Small intestine (tissue), 7 donors: ENCODE data around the gene HOXB2. TPM values are rescaled to one million over a fixed set of nuclear protein-coding genes. Genes with fewer than 3 reads are reported as not detected.

Experiments used
- DNase-seq, 2 donors: peaks; one replicate each; pipeline versions ENCODE4 v3.0.0 to v3.0.0-alpha.2; 2013
- FAIRE-seq: peaks from 2 replicates; lab custom pipeline; 2012; peaks lifted over from hg19 to GRCh38; lab: Jason Lieb, UNC
- H3K27ac ChIP-seq, 3 donors: one replicate each; pipeline ENCODE4 v1.5.1; 2013; ENCODE audit warnings: low read length in 2 of 3, mild to moderate bottlenecking in 2 of 3, control low read depth in 1 of 3, inconsistent platforms in 1 of 3, low read depth in 1 of 3, moderate library complexity in 1 of 3
- H3K27me3 ChIP-seq, 3 donors: one replicate each; pipeline ENCODE4 v1.6.1; 2013; ENCODE audit warnings: low read length in 3 of 3, inconsistent platforms in 1 of 3; ENCODE audit not compliant: control insufficient read depth in 3 of 3, insufficient read depth in 3 of 3
- H3K36me3 ChIP-seq, 3 donors: one replicate each; pipeline ENCODE4 v1.6.1; 2013; ENCODE audit warnings: low read length in 3 of 3, inconsistent platforms in 1 of 3, low read depth in 1 of 3, mild to moderate bottlenecking in 1 of 3, moderate library complexity in 1 of 3; ENCODE audit not compliant: control insufficient read depth in 3 of 3, insufficient read depth in 2 of 3
- H3K4me1 ChIP-seq, 3 donors: one replicate each; pipeline ENCODE4 v1.6.1; 2013; ENCODE audit warnings: low read length in 2 of 3, inconsistent platforms in 1 of 3, low read depth in 1 of 3, mild to moderate bottlenecking in 1 of 3, moderate library complexity in 1 of 3; ENCODE audit not compliant: control insufficient read depth in 3 of 3, insufficient read depth in 2 of 3
- H3K4me3 ChIP-seq, 3 donors: one replicate each; pipeline ENCODE4 v1.5.1; 2013; ENCODE audit warnings: low read length in 3 of 3, control low read depth in 1 of 3, inconsistent platforms in 1 of 3, low read depth in 1 of 3, mild to moderate bottlenecking in 1 of 3, moderate library complexity in 1 of 3
- H3K9me3 ChIP-seq, 2 donors: one replicate each; pipeline ENCODE4 v1.6.1; 2013; ENCODE audit warnings: low read depth in 1 of 2, low read length in 1 of 2; ENCODE audit not compliant: control insufficient read depth in 2 of 2, insufficient read depth in 1 of 2
- WGBS, 3 donors: extraction: QIAGEN DNeasy Blood & Tissue Kit; methylation state at CpG; one replicate each; pipeline ENCODE4 v1.1.7; 2013; 5-methylcytosine and 5-hydroxymethylcytosine counted together
- polyA plus RNA-seq, 4 donors: library from polyadenylated mRNA; stranded (reverse) in 3 of 4; unstranded in 1 of 4; fragments of 200-250 nt in 3 of 4; fragments of 120-200 nt in 1 of 4; gene quantifications; one replicate each; pipeline versions ENCODE4 v1.2.1 to v1.2.3, GENCODE V29; 2013
- donor health status: healthy with polysubstance abuse.
- donor health status: control.
- donor health status: control.
- donor health status: Bipolar disorder and iron deficiency.
- donor health status: healthy.

HOXB2 gene
- polyA plus RNA-seq, 4 donors = 0.89 to 9.5 (median 6.2) TPM

GRCh38 chr17:48550502-48551213, 5.7 kb upstream of the HOXB2 start:
- FAIRE-seq = no peak

GRCh38 chr17:48549914-48550501, 5.1 kb upstream of the HOXB2 start:
- peaks cover 0 to 30% (median 0%) of the 10 kb centered on the region in 3 donors for H3K36me3 ChIP-seq
- H3K9me3 ChIP-seq = no peaks in the 10 kb centered on the region
- FAIRE-seq (no peak), DNase-seq (no peak)
- no peak overlapping the region for H3K4me3 ChIP-seq
- H3K4me1 ChIP-seq = peaks cover 0 to 32% (median 3%) of the 10 kb centered on the region in 3 donors
- peak overlapping the region in 2 of 3 donors; percentile 62 to 86 for H3K27ac ChIP-seq
- H3K27me3 ChIP-seq = peaks cover 0 to 87% (median 8%) of the 10 kb centered on the region in 3 donors
- 57 to 66% (median 63%) methylated on average over 17 to 18 of the region's 18 CpGs for WGBS, 3 donors

More at GRCh38 chr17:48550502-48551213, 5.7 kb upstream of the HOXB2 start:
- peaks cover 0 to 30% (median 3%) of the 10 kb centered on the region in 3 donors for H3K4me1 ChIP-seq
- peak overlapping the region in 2 of 3 donors; percentile 64 to 86 for H3K27ac ChIP-seq
- H3K36me3 ChIP-seq = peaks cover 0 to 30% (median 0%) of the 10 kb centered on the region in 3 donors
- peaks cover 0 to 83% (median 8%) of the 10 kb centered on the region in 3 donors for H3K27me3 ChIP-seq
- no peaks in the 10 kb centered on the region for H3K9me3 ChIP-seq
- H3K4me3 ChIP-seq = no peak overlapping the region
- 34 to 43% (median 39%) methylated on average over 55 to 70 of the region's 70 CpGs for WGBS, 3 donors
- DNase-seq = no peak

GRCh38 chr17:48549281-48549630, 4.3 kb upstream of the HOXB2 start:
- peaks cover 0 to 25% (median 0%) of the 10 kb centered on the region in 3 donors for H3K36me3 ChIP-seq
- no peaks in the 10 kb centered on the region for H3K9me3 ChIP-seq
- H3K27me3 ChIP-seq = peaks cover 0 to 87% (median 8%) of the 10 kb centered on the region in 3 donors
- peaks cover 0 to 26% (median 3%) of the 10 kb centered on the region in 3 donors for H3K4me1 ChIP-seq
- H3K27ac ChIP-seq = peak overlapping the region in 2 of 3 donors; percentile 2 to 62
- H3K4me3 ChIP-seq = no peak overlapping the region
- 45 to 62% (median 53%) methylated on average over 3 of the region's 3 CpGs for WGBS, 3 donors
- FAIRE-seq = no peak
- DNase-seq = no peak

- WGBS, 3 donors = 46 to 63% (median 58%) methylated on average over 6 of the region's 6 CpGs
- no peak for DNase-seq
- H3K27me3 ChIP-seq = peaks cover 0 to 87% (median 8%) of the 10 kb centered on the region in 3 donors
These were observed 3.8 kb upstream of the HOXB2 start for GRCh38 chr17:48548523-48549280.

GRCh38 chr17:48547808-48548522, 3.1 kb upstream of the HOXB2 start:
- Histone ChIP-seq H3K4me3 (no peak overlapping the region), H3K9me3 (no peaks in the 10 kb centered on the region), H3K27ac (peak overlapping the region in 2 of 3 donors; percentile 80 to 90), H3K27me3 (peaks cover 0 to 88% (median 8%) of the 10 kb centered on the region in 3 donors), H3K36me3 (peaks cover 0 to 25% (median 0%) of the 10 kb centered on the region in 3 donors), H3K4me1 (peaks cover 0 to 26% (median 3%) of the 10 kb centered on the region in 3 donors)
- no peak for FAIRE-seq
- peak in 1 of 2 donors; percentile 18 for DNase-seq
- WGBS, 3 donors = 32 to 48% (median 42%) methylated on average over 24 of the region's 24 CpGs

More at GRCh38 chr17:48548523-48549280, 3.8 kb upstream of the HOXB2 start:
- no peak overlapping the region for H3K4me3 ChIP-seq
- peaks cover 0 to 23% (median 0%) of the 10 kb centered on the region in 3 donors for H3K36me3 ChIP-seq
- no peak for FAIRE-seq
- peaks cover 0 to 26% (median 3%) of the 10 kb centered on the region in 3 donors for H3K4me1 ChIP-seq
- peak overlapping the region in 2 of 3 donors; percentile 62 to 80 for H3K27ac ChIP-seq
- H3K9me3 ChIP-seq = no peaks in the 10 kb centered on the region

- Histone ChIP-seq H3K4me3 (peak overlapping the region in 1 of 3 donors; percentile 16), H3K9me3 (no peaks in the 10 kb centered on the region), H3K27ac (peak overlapping the region; percentile 27 to 90 (median 74)), H3K27me3 (peaks cover 0 to 88% (median 8%) of the 10 kb centered on the region in 3 donors), H3K36me3 (peaks cover 0 to 29% (median 0%) of the 10 kb centered on the region in 3 donors), H3K4me1 (peaks cover 0 to 22% (median 3%) of the 10 kb centered on the region in 3 donors)
- FAIRE-seq = no peak
- WGBS, 3 donors = 37 to 43% (median 40%) methylated on average over 10 of the region's 10 CpGs
- DNase-seq = no peak
These were observed 2.3 kb upstream of the HOXB2 start for GRCh38 chr17:48546924-48547807.
